ENCODE measurements around the gene ASPG.

ASPG gene

DNA sequence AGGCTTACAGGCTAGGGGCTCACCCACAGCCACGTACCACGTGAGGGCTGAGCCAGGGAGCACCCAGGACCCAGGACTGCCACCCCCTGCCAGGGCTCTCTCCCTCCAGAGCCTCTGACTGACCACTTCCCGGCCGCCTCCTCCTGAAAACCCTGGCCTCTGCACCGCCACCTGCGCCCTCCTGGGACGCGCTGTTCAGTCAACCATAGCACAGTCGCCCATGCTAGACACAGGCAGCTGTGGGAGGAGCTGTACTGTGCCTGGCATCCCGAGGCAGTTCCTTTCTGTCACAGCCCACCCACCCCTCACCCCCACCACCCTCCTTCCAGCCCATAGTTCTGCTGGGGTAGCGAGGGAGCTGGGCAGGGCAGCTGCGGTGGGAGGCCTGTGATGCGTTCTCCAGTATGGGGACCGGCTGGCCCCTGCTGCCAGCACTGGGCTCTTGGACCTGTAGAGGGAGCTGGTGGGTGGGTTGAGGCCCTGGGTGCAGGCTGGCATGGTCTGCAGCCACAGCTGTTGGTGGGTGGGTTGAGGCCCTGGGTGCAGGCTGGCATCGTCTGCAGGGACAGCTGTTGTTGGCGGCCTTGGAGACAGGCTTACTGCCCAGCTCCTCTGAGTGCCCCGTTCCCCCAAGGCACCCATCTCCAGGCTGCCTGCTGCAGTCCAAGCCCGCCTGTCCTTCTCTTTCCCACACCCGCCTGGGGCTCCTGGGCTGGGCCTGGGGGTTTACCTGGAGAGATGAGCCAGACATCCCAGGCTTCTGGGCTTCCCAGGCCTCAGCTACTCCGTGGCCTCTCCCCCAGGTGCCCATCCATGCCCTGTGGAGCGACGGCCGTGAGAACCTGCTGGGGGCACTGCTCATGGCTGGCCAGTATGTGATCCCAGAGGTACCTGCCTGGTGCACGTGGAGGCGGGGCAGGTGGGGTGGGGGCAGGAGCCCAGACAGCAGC, 11.5 kb downstream of the ASPG start:
- no peak overlapping the region for H3K4me3 ChIP-seq (ENCODE audit: low read depth, low read length)
- TF ChIP-seq, protein P1, sequence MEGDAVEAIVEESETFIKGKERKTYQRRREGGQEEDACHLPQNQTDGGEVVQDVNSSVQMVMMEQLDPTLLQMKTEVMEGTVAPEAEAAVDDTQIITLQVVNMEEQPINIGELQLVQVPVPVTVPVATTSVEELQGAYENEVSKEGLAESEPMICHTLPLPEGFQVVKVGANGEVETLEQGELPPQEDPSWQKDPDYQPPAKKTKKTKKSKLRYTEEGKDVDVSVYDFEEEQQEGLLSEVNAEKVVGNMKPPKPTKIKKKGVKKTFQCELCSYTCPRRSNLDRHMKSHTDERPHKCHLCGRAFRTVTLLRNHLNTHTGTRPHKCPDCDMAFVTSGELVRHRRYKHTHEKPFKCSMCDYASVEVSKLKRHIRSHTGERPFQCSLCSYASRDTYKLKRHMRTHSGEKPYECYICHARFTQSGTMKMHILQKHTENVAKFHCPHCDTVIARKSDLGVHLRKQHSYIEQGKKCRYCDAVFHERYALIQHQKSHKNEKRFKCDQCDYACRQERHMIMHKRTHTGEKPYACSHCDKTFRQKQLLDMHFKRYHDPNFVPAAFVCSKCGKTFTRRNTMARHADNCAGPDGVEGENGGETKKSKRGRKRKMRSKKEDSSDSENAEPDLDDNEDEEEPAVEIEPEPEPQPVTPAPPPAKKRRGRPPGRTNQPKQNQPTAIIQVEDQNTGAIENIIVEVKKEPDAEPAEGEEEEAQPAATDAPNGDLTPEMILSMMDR (IDR thresholded peaks at IDR 0.05; ENCODE audit: insufficient read depth, low read depth, low read length, missing control alignments): no peak
- DNase-seq (ENCODE audit: low read depth): no peak

DNA sequence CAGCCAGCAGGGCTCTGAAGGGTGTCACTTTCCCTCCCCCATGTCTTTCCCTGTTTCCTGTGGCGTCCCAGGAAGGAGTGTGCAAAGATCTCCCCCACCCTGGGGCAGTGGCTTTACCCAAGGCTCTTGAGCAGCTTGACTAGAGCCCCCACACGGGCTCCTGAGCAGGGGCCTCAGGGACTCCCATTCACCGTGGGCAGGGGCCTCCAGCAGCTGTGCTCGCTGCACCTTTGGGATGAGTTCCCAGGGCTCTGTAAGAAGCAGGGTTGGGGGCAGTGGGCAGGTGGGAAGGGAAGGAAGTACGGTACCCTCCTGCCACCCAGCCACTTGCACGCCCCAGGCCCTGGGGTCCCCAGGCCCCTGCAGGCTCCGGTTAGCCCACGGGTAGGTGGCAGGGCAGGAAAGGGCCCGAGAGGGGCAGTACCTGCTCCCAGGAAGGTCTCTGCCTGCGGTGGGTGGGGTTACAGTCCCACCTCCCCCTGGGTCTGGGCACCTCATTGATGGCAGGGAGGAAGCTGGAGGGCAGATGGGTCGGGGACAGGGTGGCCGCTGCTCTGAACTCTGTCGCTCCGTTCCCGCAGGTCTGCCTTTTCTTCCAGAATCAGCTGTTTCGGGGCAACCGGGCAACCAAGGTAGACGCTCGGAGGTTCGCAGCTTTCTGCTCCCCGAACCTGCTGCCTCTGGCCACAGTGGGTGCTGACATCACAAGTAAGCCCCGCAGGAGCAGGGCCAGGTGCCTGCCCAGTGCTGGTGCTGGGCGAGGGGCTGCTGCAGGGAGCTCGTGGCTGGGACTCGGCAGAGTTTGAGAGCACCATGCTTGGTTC, 13.0 kb downstream of the ASPG start:
- no peak overlapping the region for H3K4me3 ChIP-seq (ENCODE audit: low read depth, low read length)
- TF ChIP-seq, protein P1 (IDR thresholded peaks at IDR 0.05; ENCODE audit: insufficient read depth, low read depth, low read length, missing control alignments): no peak
- no peak for DNase-seq (ENCODE audit: low read depth)

DNA sequence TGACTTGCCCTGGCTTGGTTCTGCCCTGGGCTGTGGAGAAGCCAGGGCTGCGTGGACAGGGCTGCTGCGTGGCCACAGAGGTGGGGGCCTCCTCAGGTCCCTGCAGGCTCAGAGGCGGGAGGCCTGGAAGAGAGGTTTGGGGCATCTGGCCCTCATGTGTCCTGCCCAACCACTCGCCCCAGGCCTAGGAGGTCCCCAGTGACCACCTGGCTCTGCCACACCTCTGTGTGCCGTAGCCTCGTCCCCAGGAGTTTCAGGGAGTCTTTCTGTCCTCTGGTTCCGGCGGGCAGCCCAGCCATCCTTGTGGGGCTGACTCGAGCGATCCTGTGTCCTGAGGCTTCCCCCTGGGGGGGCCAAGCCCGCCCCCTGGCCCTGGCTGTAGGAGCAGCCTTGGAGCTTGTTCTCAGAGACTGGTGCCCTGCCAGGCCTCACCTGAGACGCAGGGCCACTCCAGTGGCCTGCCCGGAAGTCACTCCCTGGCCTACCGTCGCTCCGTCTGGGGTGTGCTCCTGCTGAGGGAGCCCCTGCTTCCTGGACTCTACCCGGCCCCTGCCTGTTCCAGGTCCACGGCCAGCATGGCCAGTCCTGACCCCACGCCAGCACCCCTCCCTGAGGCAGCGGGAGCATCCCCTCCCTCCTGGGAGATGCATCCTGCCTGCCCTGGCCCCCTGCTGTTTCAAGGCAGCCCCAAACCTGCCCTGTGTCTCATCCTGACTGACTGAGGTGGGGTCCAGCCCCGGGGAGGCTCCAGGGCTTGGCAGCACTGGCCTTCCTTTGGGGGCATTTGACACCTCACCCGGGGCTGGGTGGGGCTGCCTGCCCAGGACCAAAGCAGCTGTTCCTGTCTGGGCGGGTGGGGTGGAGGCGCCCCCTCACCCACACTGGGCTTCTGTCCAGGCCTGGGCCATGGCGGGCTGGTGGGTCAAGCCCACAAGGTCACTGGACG, 13.9 kb downstream of the ASPG start:
- DNase-seq (ENCODE audit: low read depth): no peak
- H3K4me3 ChIP-seq (ENCODE audit: low read depth, low read length): no peak overlapping the region
- TF ChIP-seq, protein P1 (IDR thresholded peaks at IDR 0.05; ENCODE audit: insufficient read depth, low read depth, low read length, missing control alignments): no peak

DNA sequence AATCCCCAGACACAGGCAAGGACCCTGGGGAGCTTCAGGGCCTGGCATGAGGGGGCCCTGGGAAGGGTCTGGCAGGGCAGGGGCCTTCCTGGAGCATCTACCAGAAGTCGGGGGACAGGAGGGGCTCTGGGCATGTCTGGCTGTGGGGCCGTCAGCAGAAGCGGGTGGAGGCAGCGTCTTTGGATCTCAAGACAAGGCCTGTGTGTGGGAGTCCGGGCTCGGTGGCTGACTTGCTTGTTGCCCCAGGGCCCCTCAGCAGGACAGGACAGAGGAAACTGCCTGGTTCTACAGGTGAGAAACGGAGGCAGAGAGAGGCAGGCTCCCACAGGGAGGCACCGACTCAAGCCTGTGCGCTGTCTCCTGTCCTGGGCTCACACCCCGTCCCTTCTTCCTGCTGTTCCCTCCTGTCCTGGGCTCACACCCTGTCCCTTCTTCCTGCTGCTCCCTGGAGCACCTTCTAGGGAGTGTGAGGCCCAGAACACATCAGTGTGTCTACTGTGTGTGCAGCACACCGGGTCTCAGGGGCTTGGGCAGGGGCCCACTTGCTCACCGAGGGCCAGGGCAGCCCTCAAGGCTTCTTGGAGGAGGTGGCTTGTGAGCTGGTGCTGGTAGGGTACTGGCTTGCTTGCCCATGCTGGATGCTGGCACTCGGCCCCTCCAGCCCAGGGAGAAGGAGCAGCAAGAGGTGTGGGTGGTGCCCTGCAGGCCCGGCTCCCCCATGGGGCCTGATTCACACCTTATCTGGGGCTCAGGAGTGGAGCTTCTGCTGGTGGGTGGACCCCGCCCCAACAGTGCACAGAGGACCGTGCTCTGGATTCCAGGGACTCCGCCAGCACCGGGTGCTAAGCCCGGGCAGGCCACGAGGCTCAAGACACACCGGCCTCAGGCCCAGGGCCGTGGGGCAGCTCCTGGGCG, 14.9 kb downstream of the ASPG start:
- TF ChIP-seq, protein P1 (IDR thresholded peaks at IDR 0.05; ENCODE audit: insufficient read depth, low read depth, low read length, missing control alignments): no peak
- H3K4me3 ChIP-seq (ENCODE audit: low read depth, low read length): no peak overlapping the region
- no peak for DNase-seq (ENCODE audit: low read depth)

DNA sequence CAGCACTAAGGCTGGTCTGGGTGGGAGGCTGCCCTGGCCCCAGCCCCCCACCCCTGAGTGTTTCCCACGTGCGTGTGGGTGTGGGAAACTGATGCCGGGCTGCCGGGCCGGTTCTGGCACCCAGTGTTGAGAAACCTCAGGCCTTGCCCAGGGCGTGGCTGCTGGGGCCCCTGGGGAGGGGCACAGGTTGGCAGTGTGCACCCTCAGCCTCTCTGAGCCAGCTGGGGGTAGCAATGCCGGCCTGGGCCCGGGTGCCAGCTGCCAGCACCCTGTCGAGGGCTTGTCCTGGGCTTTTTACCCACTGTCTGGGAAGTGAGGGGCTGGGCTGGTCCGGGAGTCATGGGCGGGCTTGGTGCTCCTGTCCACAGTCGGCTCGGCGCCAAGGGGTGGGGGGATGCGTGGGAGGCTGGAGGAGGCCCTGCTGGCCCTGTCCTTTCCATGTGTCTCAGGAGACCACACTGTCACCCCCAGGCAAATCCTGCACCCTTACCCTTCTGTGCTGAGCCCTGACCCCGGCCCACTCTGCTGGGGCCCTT, 15.7 kb downstream of the ASPG start:
- TF ChIP-seq, protein P1 (IDR thresholded peaks at IDR 0.05; ENCODE audit: insufficient read depth, low read depth, low read length, missing control alignments): no peak

More for the DNA sequence above, 15.7 kb downstream of the ASPG start:
- H3K4me3 ChIP-seq (ENCODE audit: low read depth, low read length): no peak overlapping the region
- no peak for DNase-seq (ENCODE audit: low read depth)

Measured in GM12865 (cell line).